CD4-positive, alpha-beta T cell treated with Interleukin-15 for 4 hours (primary cell): ENCODE measurements around the gene CEP55.

Source experiments
- DNase-seq: peaks from one replicate; pipeline ENCODE4 v3.0.0-alpha.2; 2020; ENCODE audit warnings: low spot score

The CEP55 gene

GRCh38 chr10:93566435-93567276 is 70.2 kb downstream of the CEP55 start, which contains the start of gene FFAR4:
TSS of gene FFAR4 (plus strand) at chr10:93566665. CDS start at chr10:93566721, 56 bp downstream.
- DNase-seq = no peak

- no peak for DNase-seq
These were observed 71.1 kb downstream of the CEP55 start for GRCh38 chr10:93567277-93568104.

DNA sequence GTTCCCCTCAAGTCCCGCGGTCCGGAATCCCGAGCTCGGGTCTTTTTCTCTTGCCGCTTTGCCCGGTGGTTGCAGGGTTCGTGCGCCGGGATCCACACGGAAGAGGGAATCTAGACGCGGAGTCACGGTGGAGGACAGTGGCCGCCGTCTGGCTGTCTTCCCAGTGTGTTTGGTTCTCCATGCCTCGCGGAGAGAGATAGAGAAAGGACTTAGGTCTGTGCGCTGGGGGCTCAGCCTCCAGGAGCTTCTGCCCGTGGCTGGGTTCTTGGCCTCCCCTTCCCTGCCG is 71.6 kb downstream of the CEP55 start:
- DNase-seq = no peak

DNA sequence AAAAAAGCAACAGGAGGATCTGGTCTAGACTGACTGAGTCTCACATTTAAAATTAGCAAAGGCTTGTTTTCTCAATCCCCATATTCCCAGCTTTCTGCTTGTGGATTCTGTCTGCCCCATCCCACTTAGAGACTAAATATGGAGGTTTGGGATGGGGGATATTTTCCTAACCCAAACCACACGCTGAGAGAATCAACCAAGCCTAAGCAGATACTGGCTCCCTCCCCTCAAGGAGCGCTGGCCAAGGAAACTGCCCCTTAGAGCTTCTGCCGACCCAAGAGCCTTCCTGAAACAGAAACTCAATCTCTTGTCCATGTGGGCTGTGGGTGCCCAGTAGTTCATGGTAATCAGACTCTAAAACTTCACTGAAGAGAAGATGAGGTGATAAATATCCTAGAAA is 74.0 kb downstream of the CEP55 start:
- no peak for DNase-seq

GRCh38 chr10:93572606-93573005 is 76.2 kb downstream of the CEP55 start:
- DNase-seq = no peak

- DNase-seq = no peak
These were observed 76.9 kb downstream of the CEP55 start for GRCh38 chr10:93573051-93573909.

DNA sequence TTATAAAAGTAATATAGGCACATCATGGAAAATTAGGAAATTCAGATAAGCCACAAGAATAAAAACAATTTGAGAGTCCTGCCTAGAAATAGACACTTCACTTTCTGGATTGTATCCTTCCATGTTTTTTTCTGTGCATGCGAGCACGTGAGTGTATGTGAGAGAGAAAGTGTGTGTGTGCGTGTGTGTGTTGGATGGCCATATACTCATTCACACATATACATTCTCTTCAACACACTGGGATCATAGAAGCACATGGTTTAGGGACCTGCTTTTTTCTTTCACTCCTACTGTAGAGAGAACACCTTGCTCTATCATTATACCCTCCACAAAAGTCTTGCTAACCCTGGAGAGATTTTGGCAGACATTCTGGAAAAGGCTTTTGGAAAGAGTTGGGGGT is 77.5 kb downstream of the CEP55 start:
- DNase-seq = no peak

GRCh38 chr10:93576888-93577287 is 80.5 kb downstream of the CEP55 start:
- no peak for DNase-seq

DNA sequence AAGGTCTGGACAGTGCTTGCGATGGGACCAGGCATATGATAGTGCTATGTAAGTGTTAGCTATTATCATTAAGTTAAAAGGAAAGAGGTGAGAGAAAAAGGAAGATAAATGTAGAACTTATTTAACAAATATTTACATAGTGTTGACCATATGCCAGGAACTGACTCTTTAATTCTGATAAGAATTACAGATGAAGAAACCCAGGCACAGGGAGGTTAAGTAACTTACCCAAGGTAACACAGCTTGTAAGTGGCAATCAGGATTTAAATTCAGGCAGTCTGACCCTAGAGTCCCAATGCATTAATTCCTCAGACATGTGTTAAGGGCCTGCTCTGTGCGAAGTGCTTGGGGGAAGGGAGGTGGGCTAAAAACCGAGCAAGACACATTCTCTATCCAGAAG is 81.2 kb downstream of the CEP55 start:
- no peak for DNase-seq
